ENCODE results near the gene IFITM1.
"Not testable (repeated sequence)": the region's sequence is repeated elsewhere in the genome, so short reads cannot be mapped to it uniquely, and the experiment has no call there.

The IFITM1 gene

GRCh38 chr11:350723-351255 is 36.9 kb downstream of the IFITM1 start:
- DNase-seq: no peak

GRCh38 chr11:351411-351810 is 37.6 kb downstream of the IFITM1 start:
- no peak for DNase-seq

- DNase-seq: no peak
Measured at GRCh38 chr11:352456-353031, 38.7 kb downstream of the IFITM1 start.

GRCh38 chr11:353179-353873 is 39.5 kb downstream of the IFITM1 start:
- DNase-seq: no peak

- no peak for DNase-seq
Measured at GRCh38 chr11:355581-356458, 42.0 kb downstream of the IFITM1 start.

GRCh38 chr11:356610-357009 is 42.8 kb downstream of the IFITM1 start:
- DNase-seq: no peak

GRCh38 chr11:357582-357981 is 43.7 kb downstream of the IFITM1 start:
- DNase-seq: no peak

GRCh38 chr11:358129-358800 is 44.4 kb downstream of the IFITM1 start:
- DNase-seq: no peak

GRCh38 chr11:359181-359714 is 45.4 kb downstream of the IFITM1 start:
- DNase-seq: no peak

- no peak for DNase-seq
Measured at GRCh38 chr11:360326-361280, 46.8 kb downstream of the IFITM1 start.

- no peak for DNase-seq
Measured at GRCh38 chr11:362642-363442, 49.0 kb downstream of the IFITM1 start.

GRCh38 chr11:363443-363805 is 49.6 kb downstream of the IFITM1 start:
- DNase-seq: not testable (repeated sequence)

GRCh38 chr11:363948-364761 is 50.3 kb downstream of the IFITM1 start:
- DNase-seq: no peak

All from NCI-H446 treated with DMSO at 0.1 percent for 48 hours (cell line).